Neural progenitor cell (in vitro differentiated cells): ENCODE results near the gene ACER3. TPM values are rescaled to one million over a fixed set of nuclear protein-coding genes. Genes with fewer than 3 reads are reported as not detected.

ENCODE experiments used
- DNase-seq: peaks from one replicate; pipeline ENCODE4 v3.0.0-alpha.2; 2016; ENCODE audit warnings: low spot score
- H2AFZ ChIP-seq: fragments of 200-600 bp; sonication (generic); replicated peaks from 2 replicates; pipeline ENCODE4 v1.6.1; 2016; ENCODE audit warnings: antibody characterized with exemption
- H3F3A ChIP-seq: fragments of 200-600 bp; sonication (generic); 2 replicates; pipeline ENCODE4 v1.6.1; 2016; ENCODE audit warnings: antibody characterized with exemption, low read depth
- H3K27ac ChIP-seq: fragments of 200-600 bp; sonication (generic); 2 replicates; pipeline ENCODE4 v1.5.1; 2016; ENCODE audit warnings: mild to moderate bottlenecking
- H3K27me3 ChIP-seq: fragments of 200-600 bp; sonication (generic); 2 replicates; pipeline ENCODE4 v1.6.1; 2016; ENCODE audit warnings: mild to moderate bottlenecking, moderate library complexity
- H3K36me3 ChIP-seq: fragments of 200-600 bp; sonication (generic); 2 replicates; pipeline ENCODE4 v1.5.1; 2016
- H3K4me1 ChIP-seq: fragments of 200-600 bp; sonication (generic); 2 replicates; pipeline ENCODE4 v1.6.1; 2016; ENCODE audit warnings: mixed run types
- H3K4me2 ChIP-seq: fragments of 200-600 bp; sonication (generic); 2 replicates; pipeline ENCODE4 v1.6.1; 2016
- H3K4me3 ChIP-seq: fragments of 200-600 bp; sonication (generic); 2 replicates; pipeline ENCODE4 v1.5.1; 2016
- H3K79me2 ChIP-seq: fragments of 200-600 bp; sonication (generic); 2 replicates; pipeline ENCODE4 v1.6.1; 2016; ENCODE audit warnings: low read depth
- H3K9ac ChIP-seq: fragments of 200-600 bp; sonication (generic); 2 replicates; pipeline ENCODE4 v1.6.1; 2016
- H3K9me3 ChIP-seq: fragments of 200-600 bp; sonication (generic); 2 replicates; pipeline ENCODE4 v1.5.1; 2016; ENCODE audit warnings: low read depth
- H4K20me1 ChIP-seq: fragments of 200-600 bp; sonication (generic); 2 replicates; pipeline ENCODE4 v1.6.1; 2016; ENCODE audit warnings: low read depth
- H3K27ac Mint-ChIP-seq: 3 replicates; pipeline ENCODE4 v1.8.0; 2021; ENCODE audit warnings: mixed read lengths
- H3K27me3 Mint-ChIP-seq: 2 replicates; pipeline ENCODE4 v1.8.0; 2022; ENCODE audit warnings: low read depth, mild to moderate bottlenecking, inconsistent platforms, moderate library complexity, mixed read lengths; ENCODE audit not compliant: insufficient read depth
- H3K36me3 Mint-ChIP-seq: 3 replicates; pipeline ENCODE4 v1.8.0; 2021; ENCODE audit warnings: mixed read lengths
- H3K4me1 Mint-ChIP-seq: 3 replicates; pipeline ENCODE4 v1.8.0; 2021; ENCODE audit warnings: mixed read lengths
- H3K4me3 Mint-ChIP-seq: 3 replicates; pipeline ENCODE4 v1.8.0; 2021; ENCODE audit warnings: mild to moderate bottlenecking, moderate library complexity, mixed read lengths
- H3K9me3 Mint-ChIP-seq: 3 replicates; pipeline ENCODE4 v1.8.0; 2020; ENCODE audit warnings: mixed read lengths
- EZH2 ChIP-seq: fragments of 200-600 bp; sonication (generic); IDR thresholded peaks from 2 replicates; pipeline ENCODE4 v1.6.1; 2017; ENCODE audit warnings: antibody characterized with exemption, mild to moderate bottlenecking, moderate library complexity
- EZH2phosphoT487 ChIP-seq: fragments of 200-600 bp; sonication (generic); IDR thresholded peaks from 2 replicates; pipeline ENCODE4 v1.6.1; 2017; ENCODE audit warnings: antibody characterized with exemption
- total RNA-seq: library from RNA; depleted of rRNA; stranded (reverse); fragments of >200 nt; gene quantifications from 2 replicates; pipeline ENCODE4 v1.2.3, GENCODE V29; 2015; ENCODE audit warnings: low replicate concordance
- TF ChIP-seq, protein P1 (sequence below): fragments of 200-600 bp; sonication (generic); IDR thresholded peaks from 2 replicates; pipeline ENCODE4 v1.5.1; 2017; ENCODE audit warnings: antibody characterized with exemption, mild to moderate bottlenecking

ACER3 gene
- total RNA-seq, 1 donor from 2014 or later: 18.9 TPM

DNA sequence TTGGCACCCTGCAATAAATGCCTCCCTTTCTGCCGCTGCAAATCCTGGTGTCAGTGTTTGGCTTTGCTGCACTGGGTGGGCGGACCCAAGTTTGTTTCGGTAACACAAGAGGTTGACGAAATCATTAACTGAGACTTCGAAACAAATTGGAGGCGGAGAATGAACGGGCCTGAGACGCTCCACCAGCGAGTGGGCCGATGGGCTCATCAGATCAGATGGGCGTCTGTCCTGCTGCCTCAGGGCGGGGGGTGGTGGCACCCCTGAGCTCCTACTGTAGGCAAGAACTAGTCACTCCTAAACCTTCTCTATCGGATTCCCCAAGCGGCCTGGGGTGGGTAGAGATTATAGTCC lies 205.1 kb downstream of the ACER3 start:
- peaks cover 10% of the 10 kb centered on the region for H3K27me3 ChIP-seq
- no peak for TF ChIP-seq EZH2
- TF ChIP-seq, protein P1, sequence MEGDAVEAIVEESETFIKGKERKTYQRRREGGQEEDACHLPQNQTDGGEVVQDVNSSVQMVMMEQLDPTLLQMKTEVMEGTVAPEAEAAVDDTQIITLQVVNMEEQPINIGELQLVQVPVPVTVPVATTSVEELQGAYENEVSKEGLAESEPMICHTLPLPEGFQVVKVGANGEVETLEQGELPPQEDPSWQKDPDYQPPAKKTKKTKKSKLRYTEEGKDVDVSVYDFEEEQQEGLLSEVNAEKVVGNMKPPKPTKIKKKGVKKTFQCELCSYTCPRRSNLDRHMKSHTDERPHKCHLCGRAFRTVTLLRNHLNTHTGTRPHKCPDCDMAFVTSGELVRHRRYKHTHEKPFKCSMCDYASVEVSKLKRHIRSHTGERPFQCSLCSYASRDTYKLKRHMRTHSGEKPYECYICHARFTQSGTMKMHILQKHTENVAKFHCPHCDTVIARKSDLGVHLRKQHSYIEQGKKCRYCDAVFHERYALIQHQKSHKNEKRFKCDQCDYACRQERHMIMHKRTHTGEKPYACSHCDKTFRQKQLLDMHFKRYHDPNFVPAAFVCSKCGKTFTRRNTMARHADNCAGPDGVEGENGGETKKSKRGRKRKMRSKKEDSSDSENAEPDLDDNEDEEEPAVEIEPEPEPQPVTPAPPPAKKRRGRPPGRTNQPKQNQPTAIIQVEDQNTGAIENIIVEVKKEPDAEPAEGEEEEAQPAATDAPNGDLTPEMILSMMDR: no peak
- TF ChIP-seq EZH2phosphoT487: no peak
- DNase-seq: peak; percentile 48
- Mint-ChIP-seq H3K4me1 (peaks cover 21% of the 10 kb centered on the region), H3K27ac (peak overlapping the region; percentile 66), H3K4me3 (peak overlapping the region; percentile 91), H3K9me3 (peaks cover 6% of the 10 kb centered on the region), H3K27me3 (peaks cover 10% of the 10 kb centered on the region), H3K36me3 (no peaks in the 10 kb centered on the region)
- H3K79me2 ChIP-seq: no peaks in the 10 kb centered on the region
- peaks cover 3% of the 10 kb centered on the region for H4K20me1 ChIP-seq
- no peak overlapping the region for H3K9ac ChIP-seq
- H3K4me2 ChIP-seq: peak overlapping the region; percentile 98
- H3K27ac ChIP-seq: no peak overlapping the region
- no peaks in the 10 kb centered on the region for H3K9me3 ChIP-seq
- H3K4me3 ChIP-seq: peak overlapping the region; percentile 75
- H3K4me1 ChIP-seq: peaks cover 13% of the 10 kb centered on the region
- no peaks in the 10 kb centered on the region for H3K36me3 ChIP-seq
- peaks cover 14% of the 10 kb centered on the region for H3F3A ChIP-seq
- peak overlapping the region; percentile 90 for H2AFZ ChIP-seq

DNA sequence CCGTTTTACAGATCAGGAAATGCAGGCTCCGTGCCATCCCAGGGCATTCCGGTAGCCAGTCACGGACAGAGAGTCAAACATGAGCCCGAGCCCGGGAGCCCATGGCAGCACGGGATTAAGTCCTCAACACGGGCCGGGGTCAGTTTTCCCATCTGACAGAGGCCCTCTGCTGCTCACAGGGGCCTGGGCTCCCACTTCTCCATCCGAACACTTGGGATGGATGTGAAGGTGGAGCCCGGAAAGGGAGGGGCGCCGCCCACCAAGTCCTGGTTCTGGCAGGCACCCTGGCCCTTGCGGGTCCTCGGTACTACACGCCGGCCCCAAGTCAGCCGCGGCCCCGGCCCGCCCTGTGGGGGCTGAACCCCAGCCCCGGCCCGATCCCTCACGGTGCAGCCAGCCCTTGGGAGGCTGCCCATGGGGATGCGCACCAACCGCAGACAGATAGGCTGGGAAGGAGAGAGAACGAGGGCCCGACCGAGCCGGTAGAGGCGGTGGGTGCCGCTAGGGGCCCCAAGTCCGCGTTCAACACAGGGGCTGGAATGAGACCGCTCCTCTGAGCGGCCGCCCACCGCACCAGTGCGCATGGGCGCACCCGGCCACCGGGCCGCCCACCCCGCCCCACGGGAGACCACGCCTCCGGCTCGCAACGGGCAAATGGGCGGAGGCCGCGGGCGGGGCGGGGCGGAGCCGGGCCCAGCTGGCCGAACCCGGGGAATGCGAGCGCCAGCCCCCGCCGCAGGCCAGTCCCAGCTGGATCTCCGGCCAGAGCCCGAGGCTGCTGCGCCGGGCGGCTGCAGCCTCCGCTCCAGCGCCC lies 205.7 kb downstream of the ACER3 start, which contains the start of gene CAPN5:
CAPN5 (plus strand) TSS at position 743 of the 814 bp plus-strand sequence. CDS start 17,916 bp downstream, outside the sequence.
- Mint-ChIP-seq H3K9me3 (peaks cover 2% of the 10 kb centered on the region), H3K4me3 (peak within 1 kb of the TSS; percentile 91), H3K4me1 (peaks cover 21% of the 10 kb centered on the region), H3K27me3 (peaks cover 10% of the 10 kb centered on the region), H3K36me3 (no peaks in the 10 kb centered on the region), H3K27ac (peak within 1 kb of the TSS; percentile 66)
- Histone ChIP-seq H3K79me2 (no peaks in the 10 kb centered on the region), H3K27me3 (peaks cover 10% of the 10 kb centered on the region), H3K9ac (peak within 1 kb of the TSS; percentile 64), H3K36me3 (no peaks in the 10 kb centered on the region), H2AFZ (peak within 1 kb of the TSS; percentile 93), H3F3A (peaks cover 14% of the 10 kb centered on the region), H3K4me1 (peaks cover 13% of the 10 kb centered on the region), H3K9me3 (no peaks in the 10 kb centered on the region), H4K20me1 (peaks cover 3% of the 10 kb centered on the region), H3K4me3 (peak within 1 kb of the TSS; percentile 75), H3K27ac (peak within 1 kb of the TSS; percentile 65), H3K4me2 (peak within 1 kb of the TSS; percentile 98)
- TF ChIP-seq EZH2phosphoT487 (no peak), EZH2 (no peak)
- TF ChIP-seq, protein P1: peak; percentile 50
- peak; percentile 98 for DNase-seq

DNA sequence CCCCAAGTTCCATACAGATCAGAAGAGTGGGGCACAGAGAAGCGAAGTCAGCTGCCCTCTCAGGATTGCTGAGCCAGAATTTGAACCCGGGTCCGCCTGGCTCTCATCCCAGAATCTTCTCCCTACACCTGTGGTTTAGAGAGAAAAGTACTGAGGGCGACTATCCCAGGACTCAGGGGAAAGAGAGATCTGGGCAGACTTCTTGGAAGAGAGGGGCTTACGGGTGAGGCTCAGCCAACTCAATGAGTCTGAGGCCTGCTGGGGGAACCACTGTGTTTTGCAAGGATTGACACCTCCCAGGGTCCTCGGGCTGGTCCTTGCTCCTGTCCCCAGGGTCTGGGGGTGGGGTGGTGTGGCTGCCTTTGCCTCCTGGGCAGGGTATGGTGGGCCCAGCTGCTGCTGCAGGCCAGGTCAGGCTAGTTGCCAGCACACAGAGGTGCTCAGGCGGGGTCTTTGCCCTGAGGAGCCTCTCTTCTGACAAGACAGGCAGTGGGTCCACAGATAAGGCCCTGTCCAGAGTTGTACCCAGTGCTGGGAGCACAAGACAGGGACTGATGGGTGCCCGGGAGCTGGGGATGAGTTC lies 207.2 kb downstream of the ACER3 start:
- Histone ChIP-seq H3K79me2 (no peaks in the 10 kb centered on the region), H3K9me3 (no peaks in the 10 kb centered on the region), H3F3A (peaks cover 14% of the 10 kb centered on the region), H3K27me3 (peaks cover 10% of the 10 kb centered on the region), H2AFZ (no peak overlapping the region), H3K4me3 (peak overlapping the region; percentile 75), H4K20me1 (peaks cover 3% of the 10 kb centered on the region), H3K4me2 (peak overlapping the region; percentile 96), H3K4me1 (peaks cover 13% of the 10 kb centered on the region), H3K27ac (no peak overlapping the region), H3K9ac (no peak overlapping the region), H3K36me3 (no peaks in the 10 kb centered on the region)
- peaks cover 30% of the 10 kb centered on the region for H3K4me1 Mint-ChIP-seq
- peak overlapping the region; percentile 90 for H3K4me3 Mint-ChIP-seq
- H3K27me3 Mint-ChIP-seq: peaks cover 10% of the 10 kb centered on the region
- no peaks in the 10 kb centered on the region for H3K9me3 Mint-ChIP-seq
- TF ChIP-seq EZH2phosphoT487 (no peak), EZH2 (no peak)
- TF ChIP-seq, protein P1: no peak
- no peak for DNase-seq
- H3K27ac Mint-ChIP-seq: no peak overlapping the region
- no peaks in the 10 kb centered on the region for H3K36me3 Mint-ChIP-seq
